ENCODE data around the gene CPB2. TPM values are rescaled to one million over a fixed set of nuclear protein-coding genes. Genes with fewer than 3 reads are reported as not detected.
A peak's percentile ranks its signal among the peaks of the same experiment; 100 is the strongest.

The CPB2 gene
- total RNA-seq, 2 donors from 2014 or later = not detected

GRCh38 chr13:46057256-46058015 lies 47.4 kb downstream of the CPB2 start:
- H3K9me3 Mint-ChIP-seq = no peaks in the 10 kb centered on the region
- WGBS, 2 experiments (ENCODE audit: insufficient coverage in 1 of 2, insufficient read length in 1 of 2) = 75 to 83% methylated on average over 2 to 5 of the region's 5 CpGs
- H3K36me3 Mint-ChIP-seq (ENCODE audit: low read depth) = no peaks in the 10 kb centered on the region
- TF ChIP-seq CTCF (conservative IDR thresholded peaks at IDR 0.05) = no peak
- H3K27ac Mint-ChIP-seq = no peak overlapping the region
- Histone ChIP-seq H3K27me3 (ENCODE audit: control insufficient read depth, insufficient read depth, low read length, poor library complexity, severe bottlenecking) (no peaks in the 10 kb centered on the region), H3K4me3 (ENCODE audit: low read length) (no peak overlapping the region), H3K9me3 (ENCODE audit: control insufficient read depth, low read length) (no peaks in the 10 kb centered on the region), H3K9ac (ENCODE audit: extremely low read depth, low read length, poor library complexity, severe bottlenecking) (no peak overlapping the region), H3K4me1 (ENCODE audit: control insufficient read depth, insufficient read depth, low read length) (peaks cover 6% of the 10 kb centered on the region), H3K36me3 (ENCODE audit: control insufficient read depth, insufficient read depth, low read length) (no peaks in the 10 kb centered on the region), H3K27ac (ENCODE audit: low read depth, low read length) (no peak overlapping the region)
- H3K4me1 Mint-ChIP-seq = peaks cover 21% of the 10 kb centered on the region
- H3K27me3 Mint-ChIP-seq (ENCODE audit: insufficient read depth) = no peaks in the 10 kb centered on the region
- no peak overlapping the region for H3K4me3 Mint-ChIP-seq
- DNase-seq = no peak

GRCh38 chr13:46053162-46054012 lies 51.4 kb downstream of the CPB2 start:
- Histone ChIP-seq H3K27ac (ENCODE audit: low read depth, low read length) (no peak overlapping the region), H3K4me1 (ENCODE audit: control insufficient read depth, insufficient read depth, low read length) (peaks cover 6% of the 10 kb centered on the region), H3K36me3 (ENCODE audit: control insufficient read depth, insufficient read depth, low read length) (no peaks in the 10 kb centered on the region), H3K27me3 (ENCODE audit: control insufficient read depth, insufficient read depth, low read length, poor library complexity, severe bottlenecking) (no peaks in the 10 kb centered on the region), H3K4me3 (ENCODE audit: low read length) (peak overlapping the region; percentile 88), H3K9ac (ENCODE audit: extremely low read depth, low read length, poor library complexity, severe bottlenecking) (peak overlapping the region; percentile 62), H3K9me3 (ENCODE audit: control insufficient read depth, low read length) (no peaks in the 10 kb centered on the region)
- TF ChIP-seq CTCF (conservative IDR thresholded peaks at IDR 0.05) = no peak
- Mint-ChIP-seq H3K9me3 (no peaks in the 10 kb centered on the region), H3K4me3 (peak overlapping the region; percentile 90), H3K27ac (peak overlapping the region; percentile 99), H3K36me3 (ENCODE audit: low read depth) (peaks cover 3% of the 10 kb centered on the region), H3K27me3 (ENCODE audit: insufficient read depth) (no peaks in the 10 kb centered on the region), H3K4me1 (peaks cover 27% of the 10 kb centered on the region)
- WGBS, 2 experiments (ENCODE audit: insufficient coverage in 1 of 2, insufficient read length in 1 of 2) = 11 to 19% methylated on average over 12 to 17 of the region's 18 CpGs
- no peak for DNase-seq

- no peaks in the 10 kb centered on the region for H3K27me3 ChIP-seq (ENCODE audit: control insufficient read depth, insufficient read depth, low read length, poor library complexity, severe bottlenecking)
- peak within 1 kb of the TSS; percentile 99 for H3K27ac Mint-ChIP-seq
- no peaks in the 10 kb centered on the region for H3K9me3 ChIP-seq (ENCODE audit: control insufficient read depth, low read length)
- H3K9ac ChIP-seq (ENCODE audit: extremely low read depth, low read length, poor library complexity, severe bottlenecking) = peak within 1 kb of the TSS; percentile 62
- no peaks in the 10 kb centered on the region for H3K36me3 ChIP-seq (ENCODE audit: control insufficient read depth, insufficient read depth, low read length)
- peak; percentile 98 for DNase-seq
- peaks cover 24% of the 10 kb centered on the region for H3K4me1 Mint-ChIP-seq
- H3K27me3 Mint-ChIP-seq (ENCODE audit: insufficient read depth) = no peaks in the 10 kb centered on the region
- H3K4me1 ChIP-seq (ENCODE audit: control insufficient read depth, insufficient read depth, low read length) = peaks cover 2% of the 10 kb centered on the region
- H3K4me3 ChIP-seq (ENCODE audit: low read length) = peak within 1 kb of the TSS; percentile 88
- H3K36me3 Mint-ChIP-seq (ENCODE audit: low read depth) = peaks cover 3% of the 10 kb centered on the region
- H3K4me3 Mint-ChIP-seq = peak within 1 kb of the TSS; percentile 90
- WGBS, 2 experiments (ENCODE audit: insufficient coverage in 1 of 2, insufficient read length in 1 of 2) = 0 to 1% methylated on average over 24 to 57 of the region's 57 CpGs
- peak within 1 kb of the TSS; percentile 76 for H3K27ac ChIP-seq (ENCODE audit: low read depth, low read length)
- TF ChIP-seq CTCF (conservative IDR thresholded peaks at IDR 0.05) = peak; percentile 71
- H3K9me3 Mint-ChIP-seq = no peaks in the 10 kb centered on the region
These were observed 52.3 kb downstream of the CPB2 start, which contains the start of gene ZC3H13 for GRCh38 chr13:46052319-46053161. Gene ZC3H13, minus strand, starts transcription at chr13:46052746. Its CDS starts 7,239 bp downstream, at chr13:46045507.
